Breast epithelium (tissue), 4 donors: ENCODE measurements around the gene ALB. TPM values are rescaled to one million over a fixed set of nuclear protein-coding genes. Genes with fewer than 3 reads are reported as not detected.

Source experiments
- DNase-seq, 2 donors: peaks; one replicate each; pipeline ENCODE4 v3.0.0-alpha.2; 2019; ENCODE audit warnings: low spot score in 2 of 2
- H3K27ac ChIP-seq, 2 donors: fragments of 200-600 bp; sonication (generic) in 1 of 2; one replicate each; pipeline ENCODE4 v1.5.1; 2016 to 2019; ENCODE audit warnings: mild to moderate bottlenecking in 1 of 2
- H3K27me3 ChIP-seq, 2 donors: fragments of 200-600 bp; sonication (generic) in 1 of 2; one replicate each; pipeline versions ENCODE4 v1.5.1 to v1.6.0; 2017 to 2019; ENCODE audit warnings: control low read depth in 1 of 2, mild to moderate bottlenecking in 1 of 2
- H3K36me3 ChIP-seq: fragments of 200-600 bp; one replicate; pipeline ENCODE4 v1.5.1; 2019
- H3K4me1 ChIP-seq, 2 donors: fragments of 200-600 bp; sonication (generic); one replicate each; pipeline ENCODE4 v1.5.1; 2016 to 2019; ENCODE audit warnings: control low read depth in 1 of 2
- H3K4me3 ChIP-seq, 3 donors: fragments of 200-600 bp; sonication (generic); 1 replicate in 2 of 3; 2 replicates in 1 of 3; pipeline ENCODE4 v1.5.1; 2016 to 2019; ENCODE audit warnings: mild to moderate bottlenecking in 3 of 3, moderate library complexity in 2 of 3
- H3K9me3 ChIP-seq, 2 donors: fragments of 200-600 bp; sonication (generic) in 1 of 2; one replicate each; pipeline ENCODE4 v1.5.1; 2016 to 2019; ENCODE audit warnings: control low read depth in 1 of 2
- POLR2A ChIP-seq: fragments of 450-650 bp; IDR thresholded peaks from one replicate; pipeline ENCODE4 v1.6.1; 2016; ENCODE audit warnings: antibody characterized with exemption, mild to moderate bottlenecking, moderate library complexity
- POLR2AphosphoS5 ChIP-seq, 3 donors: sonication (generic); formaldehyde crosslinking; IDR thresholded peaks; one replicate each; pipeline ENCODE4 v1.6.1; 2017; ENCODE audit warnings: antibody characterized with exemption in 3 of 3
- intact Hi-C: fragments of 100-400 bp; cut with DNase I; formaldehyde crosslinking; loops from one replicate; pipeline ENCODE4 v1.15.1; 2023; ENCODE audit warnings: low total_unique reads
- total RNA-seq, 3 donors: library from RNA; depleted of rRNA; stranded (reverse); fragments of >200 nt; gene quantifications; one replicate each; pipeline ENCODE4 v1.1.0, GENCODE V29; 2016
- TF ChIP-seq, protein P1 (sequence below), 3 donors: fragments of 450-650 bp; IDR thresholded peaks; one replicate each; pipeline ENCODE4 v1.5.1; 2016 to 2017; ENCODE audit warnings: antibody characterized with exemption in 3 of 3, mild to moderate bottlenecking in 3 of 3, moderate library complexity in 3 of 3

The ALB gene
- total RNA-seq, 3 donors from 2014 or later, result 0.66 to 9.1 TPM; not detected in 1

DNA sequence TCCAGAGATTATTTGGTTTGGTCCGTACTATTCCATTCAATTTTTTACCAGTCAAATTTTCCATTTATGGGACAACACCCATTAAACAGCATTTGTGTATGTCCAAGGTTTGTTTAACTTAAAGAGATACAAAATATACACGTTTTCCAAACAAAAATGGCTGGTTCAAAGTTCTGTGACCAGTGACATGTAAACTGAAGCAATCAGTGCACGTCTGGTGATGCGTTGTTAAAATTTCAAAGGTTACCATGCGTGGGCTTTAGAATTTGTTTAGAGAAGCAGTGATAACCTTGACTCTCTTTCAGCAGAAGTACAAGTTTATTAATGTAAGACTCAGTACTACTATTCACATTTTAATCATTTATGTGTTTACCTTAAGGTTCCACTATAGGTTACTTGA is 25.2 kb upstream of the ALB start:
- Histone ChIP-seq H3K27ac (no peak overlapping the region), H3K27me3 (no peaks in the 10 kb centered on the region), H3K4me1 (no peaks in the 10 kb centered on the region), H3K9me3 (no peaks in the 10 kb centered on the region), H3K4me3 (no peak overlapping the region), H3K36me3 (no peaks in the 10 kb centered on the region)
- no peak for DNase-seq
- TF ChIP-seq POLR2AphosphoS5 (IDR thresholded peaks at IDR 0.05), result no peak
- TF ChIP-seq, protein P1, sequence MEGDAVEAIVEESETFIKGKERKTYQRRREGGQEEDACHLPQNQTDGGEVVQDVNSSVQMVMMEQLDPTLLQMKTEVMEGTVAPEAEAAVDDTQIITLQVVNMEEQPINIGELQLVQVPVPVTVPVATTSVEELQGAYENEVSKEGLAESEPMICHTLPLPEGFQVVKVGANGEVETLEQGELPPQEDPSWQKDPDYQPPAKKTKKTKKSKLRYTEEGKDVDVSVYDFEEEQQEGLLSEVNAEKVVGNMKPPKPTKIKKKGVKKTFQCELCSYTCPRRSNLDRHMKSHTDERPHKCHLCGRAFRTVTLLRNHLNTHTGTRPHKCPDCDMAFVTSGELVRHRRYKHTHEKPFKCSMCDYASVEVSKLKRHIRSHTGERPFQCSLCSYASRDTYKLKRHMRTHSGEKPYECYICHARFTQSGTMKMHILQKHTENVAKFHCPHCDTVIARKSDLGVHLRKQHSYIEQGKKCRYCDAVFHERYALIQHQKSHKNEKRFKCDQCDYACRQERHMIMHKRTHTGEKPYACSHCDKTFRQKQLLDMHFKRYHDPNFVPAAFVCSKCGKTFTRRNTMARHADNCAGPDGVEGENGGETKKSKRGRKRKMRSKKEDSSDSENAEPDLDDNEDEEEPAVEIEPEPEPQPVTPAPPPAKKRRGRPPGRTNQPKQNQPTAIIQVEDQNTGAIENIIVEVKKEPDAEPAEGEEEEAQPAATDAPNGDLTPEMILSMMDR (IDR thresholded peaks at IDR 0.05), result no peak
- no peak for TF ChIP-seq POLR2A
- intact Hi-C loops, result no loop called here

DNA sequence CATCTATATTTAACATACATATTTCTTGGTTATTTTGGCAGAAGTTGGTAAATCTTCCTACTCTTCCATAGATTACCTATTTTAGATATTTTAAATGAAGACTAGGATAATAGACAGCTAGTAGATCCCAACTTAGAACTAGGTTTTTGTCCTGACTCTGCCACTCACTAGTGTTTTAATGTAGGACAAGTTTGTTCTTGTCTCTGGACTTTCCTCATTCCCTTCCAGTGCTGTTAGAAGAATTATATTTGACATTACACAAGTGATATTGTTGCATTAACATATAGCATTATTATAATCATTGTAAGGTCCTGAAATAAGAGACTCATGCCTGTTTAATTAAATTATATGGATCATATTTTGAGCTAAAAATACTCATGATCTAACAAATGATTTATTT is 24.1 kb upstream of the ALB start:
- Histone ChIP-seq H3K4me3 (no peak overlapping the region), H3K27ac (no peak overlapping the region), H3K27me3 (no peaks in the 10 kb centered on the region), H3K36me3 (no peaks in the 10 kb centered on the region), H3K4me1 (no peaks in the 10 kb centered on the region), H3K9me3 (no peaks in the 10 kb centered on the region)
- TF ChIP-seq, protein P1 (IDR thresholded peaks at IDR 0.05), result no peak
- TF ChIP-seq POLR2AphosphoS5 (IDR thresholded peaks at IDR 0.05) (no peak), POLR2A (no peak)
- DNase-seq, result no peak
- intact Hi-C loops, result no loop called here

DNA sequence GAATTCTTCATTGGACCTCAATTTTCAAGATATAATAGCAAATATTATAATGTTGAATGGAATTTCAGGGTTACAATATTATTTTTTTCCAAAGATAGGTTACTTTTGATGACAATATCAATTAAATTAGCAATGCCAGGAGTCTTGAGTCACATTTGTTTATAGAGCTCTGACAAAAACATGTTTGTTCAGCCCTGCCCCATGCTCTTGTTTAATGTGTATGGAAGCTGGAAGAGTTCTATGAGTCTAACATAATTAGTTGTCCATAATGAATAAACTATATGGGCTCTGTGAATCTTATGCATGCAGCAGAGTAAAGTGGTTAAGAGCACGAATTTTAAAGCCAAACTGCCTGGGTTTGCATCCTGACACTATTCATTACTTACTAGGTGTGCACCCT is 22.9 kb upstream of the ALB start:
- H3K4me3 ChIP-seq, result no peak overlapping the region

DNA sequence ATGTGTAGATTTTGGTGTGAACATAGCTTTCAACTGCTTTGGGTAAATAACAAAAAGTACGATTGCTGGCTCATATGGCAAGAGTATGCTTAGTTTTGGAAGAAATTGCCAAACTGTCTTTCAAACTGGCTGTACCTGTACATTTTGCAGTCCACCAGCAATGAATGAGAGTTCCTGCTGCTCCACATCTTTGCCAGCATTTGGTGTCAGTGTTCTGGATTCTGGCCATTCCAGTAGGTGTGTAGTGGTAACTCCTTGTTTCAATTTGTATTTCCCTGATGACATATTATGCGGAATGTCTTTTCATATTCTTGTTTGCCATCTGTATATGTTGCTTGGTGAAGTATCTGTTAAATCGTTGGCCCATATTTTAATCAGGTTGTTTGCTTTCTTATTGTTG is 20.6 kb upstream of the ALB start:
- Histone ChIP-seq H3K9me3 (no peaks in the 10 kb centered on the region), H3K36me3 (no peaks in the 10 kb centered on the region), H3K27ac (no peak overlapping the region), H3K27me3 (no peaks in the 10 kb centered on the region), H3K4me3 (no peak overlapping the region), H3K4me1 (no peaks in the 10 kb centered on the region)
- no peak for DNase-seq
- intact Hi-C loops, result no loop called here
- TF ChIP-seq, protein P1 (IDR thresholded peaks at IDR 0.05), result no peak
- no peak for TF ChIP-seq POLR2A
- TF ChIP-seq POLR2AphosphoS5 (IDR thresholded peaks at IDR 0.05), result no peak

More for the DNA sequence above, 22.9 kb upstream of the ALB start:
- H3K36me3 ChIP-seq, result no peaks in the 10 kb centered on the region
- intact Hi-C loops, result no loop called here
- DNase-seq, result no peak
- H3K4me1 ChIP-seq, result no peaks in the 10 kb centered on the region
- H3K9me3 ChIP-seq, result no peaks in the 10 kb centered on the region
- TF ChIP-seq POLR2AphosphoS5 (IDR thresholded peaks at IDR 0.05) (no peak), POLR2A (no peak)
- TF ChIP-seq, protein P1 (IDR thresholded peaks at IDR 0.05), result no peak
- H3K27ac ChIP-seq, result no peak overlapping the region
- no peaks in the 10 kb centered on the region for H3K27me3 ChIP-seq

DNA sequence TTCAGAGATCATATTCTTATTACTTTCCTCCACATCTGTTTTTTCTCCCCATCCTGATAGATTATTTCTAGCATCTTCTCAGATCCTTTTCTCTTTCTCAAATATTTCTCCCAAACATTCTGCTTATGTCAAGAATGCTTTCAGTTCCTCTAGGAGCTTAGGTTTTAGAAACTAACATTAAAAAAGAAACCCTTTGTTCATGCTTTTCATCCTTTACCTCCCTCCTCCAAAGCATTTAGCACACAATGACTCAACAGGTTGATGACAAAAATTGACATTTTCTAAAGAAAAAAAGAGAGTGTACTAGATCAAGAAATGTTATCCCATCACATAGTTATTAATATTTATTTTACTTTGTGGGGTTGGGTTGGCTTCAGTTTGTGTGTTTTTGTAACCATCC is 16.5 kb upstream of the ALB start:
- Histone ChIP-seq H3K9me3 (no peaks in the 10 kb centered on the region), H3K4me3 (no peak overlapping the region), H3K27ac (no peak overlapping the region), H3K27me3 (no peaks in the 10 kb centered on the region), H3K4me1 (no peaks in the 10 kb centered on the region), H3K36me3 (no peaks in the 10 kb centered on the region)
- intact Hi-C loops, result no loop called here
- TF ChIP-seq POLR2AphosphoS5 (IDR thresholded peaks at IDR 0.05) (no peak), POLR2A (no peak)
- TF ChIP-seq, protein P1 (IDR thresholded peaks at IDR 0.05), result no peak
- no peak for DNase-seq
